DMS79 (cell line): ENCODE data around the gene ADGRB3.
"Not testable (repeated sequence)": the region's sequence is repeated elsewhere in the genome, so short reads cannot be mapped to it uniquely, and the experiment has no call there.

Experiments
- DNase-seq: peaks from one replicate; lab custom pipeline; 2025; lab: John Stamatoyannopoulos, UW

ADGRB3 gene

DNA sequence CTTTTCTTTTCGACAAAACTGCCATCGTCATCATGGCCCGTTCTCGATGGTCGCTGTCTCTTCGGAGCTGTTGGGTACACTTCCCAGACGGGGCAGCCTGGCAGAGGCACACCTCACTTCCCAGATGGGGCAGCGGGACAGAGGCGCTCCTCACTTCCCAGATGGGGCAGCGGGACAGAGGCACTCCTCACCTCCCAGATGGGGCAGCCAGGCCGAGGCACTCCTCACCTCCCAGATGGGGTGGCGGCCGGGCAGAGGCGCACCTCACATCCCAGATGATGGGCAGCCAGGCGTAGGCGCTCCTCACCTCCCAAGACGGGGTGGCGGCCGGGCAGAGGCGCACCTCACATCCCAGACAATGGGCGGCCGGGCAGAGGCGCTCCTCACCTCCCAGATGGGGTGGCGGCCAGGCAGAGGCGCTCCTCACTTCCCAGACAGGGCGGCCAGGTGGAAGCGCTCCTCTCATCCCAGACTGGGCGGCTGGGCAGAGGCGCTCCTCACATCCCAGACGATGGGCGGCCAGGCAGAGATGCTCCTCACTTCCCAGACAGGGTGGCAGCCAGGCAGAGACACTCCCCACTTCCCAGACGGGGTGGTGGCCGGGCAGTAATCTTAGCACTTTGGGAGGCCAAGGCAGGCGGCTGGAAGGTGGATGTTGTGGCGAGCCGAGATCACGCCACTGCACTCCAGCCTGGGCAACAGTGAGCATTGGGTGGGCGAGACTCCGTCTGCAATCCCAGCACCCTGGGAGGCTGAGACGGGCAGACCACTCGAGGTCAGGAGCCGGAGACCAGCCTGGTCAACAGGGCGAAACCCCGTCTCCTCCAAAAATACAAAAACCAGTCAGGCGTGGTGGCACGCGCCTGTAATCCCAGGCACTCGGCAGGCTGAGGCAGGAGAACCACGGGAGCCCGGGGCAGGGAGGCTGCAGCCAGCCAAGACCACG, 486.7 kb downstream of the ADGRB3 start:
- not testable (repeated sequence) for DNase-seq

DNA sequence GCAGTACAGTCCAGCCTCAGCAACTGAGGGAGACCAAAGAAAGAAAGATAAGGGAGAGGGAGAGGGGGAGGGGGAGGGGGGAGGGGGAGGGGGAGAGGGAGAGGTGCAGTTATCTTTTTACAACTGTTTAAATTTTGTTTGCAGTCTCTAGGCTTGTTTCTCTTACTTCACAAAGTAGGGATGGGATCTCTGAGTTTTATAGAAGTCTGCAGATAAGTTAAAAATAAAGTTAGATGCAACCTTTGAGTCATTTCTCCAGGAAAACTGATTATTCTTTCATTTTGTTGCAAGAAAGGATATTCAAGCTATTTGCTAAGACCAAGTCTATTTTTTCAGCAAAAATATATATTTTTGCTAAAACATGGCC, 487.3 kb downstream of the ADGRB3 start:
- no peak for DNase-seq

DNA sequence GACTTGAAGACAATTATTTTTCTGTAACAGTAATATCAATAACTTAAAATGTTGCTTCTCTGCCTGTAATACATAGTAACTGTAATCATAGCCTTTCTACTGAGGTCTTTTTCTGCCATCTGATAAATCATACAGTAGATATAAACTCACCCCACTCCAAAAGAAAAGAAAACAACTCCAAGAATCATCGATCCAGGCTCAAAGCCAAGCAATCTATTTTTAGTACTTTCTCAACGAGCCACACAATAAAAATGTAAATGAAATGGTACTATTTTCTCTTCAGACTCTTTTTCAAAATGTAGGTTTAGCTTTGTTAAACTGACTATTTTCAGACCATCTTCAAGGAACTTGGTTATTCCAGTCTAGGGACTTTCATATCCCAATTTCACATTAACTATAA, 493.3 kb downstream of the ADGRB3 start:
- no peak for DNase-seq

DNA sequence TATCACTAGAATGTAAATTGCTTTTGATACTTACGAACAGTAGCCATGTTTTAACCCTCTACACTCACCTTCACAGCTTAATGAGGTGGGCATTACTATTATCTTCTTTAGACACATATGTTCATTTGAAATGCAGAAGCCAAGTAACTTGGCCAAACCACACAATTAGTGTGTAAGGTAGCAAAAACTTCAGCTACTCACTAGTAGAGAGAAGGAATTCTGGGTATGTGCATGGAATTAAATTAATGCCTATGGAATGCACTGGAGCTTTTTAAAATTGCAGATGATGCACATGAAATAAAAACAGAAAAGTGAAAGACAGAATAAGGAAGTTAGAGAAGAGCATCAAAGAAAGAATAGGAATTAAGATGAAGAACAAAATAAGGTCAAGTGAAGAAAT, 494.0 kb downstream of the ADGRB3 start:
- no peak for DNase-seq

DNA sequence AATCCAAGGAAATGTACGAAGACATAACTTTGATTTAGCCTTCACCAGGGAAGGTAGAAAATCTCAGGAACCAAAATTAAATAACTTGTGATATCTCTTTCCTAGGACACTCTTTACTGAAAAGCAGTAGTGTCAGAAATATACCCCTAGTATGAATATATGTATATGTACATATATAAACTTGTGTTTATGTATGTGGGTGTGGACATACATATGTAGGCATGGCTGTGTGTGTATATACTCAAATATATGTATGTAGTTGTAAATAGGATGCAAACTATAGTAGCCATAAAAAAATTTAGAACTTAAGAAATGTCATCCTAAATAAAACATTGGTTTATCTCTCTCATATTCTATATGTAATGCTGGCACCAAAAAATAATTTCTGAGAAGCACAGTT, 500.8 kb downstream of the ADGRB3 start:
- DNase-seq = no peak

DNA sequence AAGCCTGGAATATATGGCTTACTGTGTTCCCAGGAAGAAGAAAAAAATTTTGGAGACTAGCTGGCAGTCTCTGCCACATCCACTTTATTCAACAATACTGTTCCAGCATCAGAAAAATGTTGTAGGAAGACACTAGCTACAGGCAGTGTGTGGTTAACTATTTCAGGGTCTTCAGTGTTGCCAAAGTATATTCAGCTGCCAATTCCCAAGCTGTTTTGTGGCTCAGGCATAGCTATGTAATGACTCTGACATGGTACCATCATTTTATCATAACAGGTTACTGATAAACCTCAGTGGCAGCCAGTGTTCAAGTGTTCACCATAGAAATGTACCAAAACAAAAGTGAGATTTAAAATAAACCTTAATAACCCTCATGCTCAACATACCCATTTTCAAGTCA, 503.1 kb downstream of the ADGRB3 start:
- DNase-seq = no peak

DNA sequence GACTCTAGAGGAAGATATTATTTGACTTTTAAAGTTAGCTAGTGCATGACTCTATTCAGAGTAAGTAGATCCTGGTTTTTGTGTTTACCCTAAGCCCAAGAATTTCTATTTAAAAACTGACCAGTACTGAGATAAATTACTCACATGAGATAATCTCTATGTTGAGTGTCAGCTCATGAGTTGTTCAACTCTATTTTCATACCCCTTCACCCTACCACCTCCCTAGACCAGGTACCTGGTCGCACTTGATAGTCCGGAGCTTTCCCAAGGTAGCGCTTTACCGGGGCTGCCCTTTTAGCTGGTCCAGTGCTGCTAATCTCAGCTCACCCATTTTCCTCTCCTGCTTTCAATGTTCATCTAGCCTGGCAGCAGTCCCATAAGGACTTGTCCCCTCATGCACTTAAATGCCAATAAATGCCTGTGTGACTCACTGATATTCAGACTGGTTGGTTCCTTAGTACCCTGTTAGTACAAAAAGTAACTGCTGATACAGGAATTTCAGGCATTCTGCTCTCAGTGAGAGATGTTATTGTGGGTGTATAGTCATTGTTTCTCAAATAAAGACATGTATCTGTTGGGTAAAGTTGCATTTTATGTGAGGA, 503.9 kb downstream of the ADGRB3 start:
- no peak for DNase-seq

DNA sequence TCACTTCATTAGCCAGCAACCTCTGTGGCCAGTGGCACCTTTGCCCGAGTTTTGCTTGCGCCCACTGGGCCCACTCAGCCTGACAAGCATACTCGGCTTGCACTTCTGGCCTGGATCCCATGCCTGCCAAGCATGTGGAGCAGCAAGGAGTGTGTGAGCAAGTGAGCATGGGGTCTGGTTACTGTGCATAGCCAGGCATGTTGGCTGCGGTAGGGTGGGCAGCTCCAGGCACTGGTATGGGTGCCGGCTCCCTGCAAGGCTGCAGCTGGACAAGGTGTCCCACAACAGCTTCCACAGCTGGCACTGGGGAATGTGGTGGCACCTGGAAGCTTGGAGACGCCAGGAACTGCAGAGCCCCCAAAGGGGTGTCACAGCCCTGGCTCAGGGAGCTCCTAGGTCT, 510.0 kb downstream of the ADGRB3 start:
- no peak for DNase-seq

DNA sequence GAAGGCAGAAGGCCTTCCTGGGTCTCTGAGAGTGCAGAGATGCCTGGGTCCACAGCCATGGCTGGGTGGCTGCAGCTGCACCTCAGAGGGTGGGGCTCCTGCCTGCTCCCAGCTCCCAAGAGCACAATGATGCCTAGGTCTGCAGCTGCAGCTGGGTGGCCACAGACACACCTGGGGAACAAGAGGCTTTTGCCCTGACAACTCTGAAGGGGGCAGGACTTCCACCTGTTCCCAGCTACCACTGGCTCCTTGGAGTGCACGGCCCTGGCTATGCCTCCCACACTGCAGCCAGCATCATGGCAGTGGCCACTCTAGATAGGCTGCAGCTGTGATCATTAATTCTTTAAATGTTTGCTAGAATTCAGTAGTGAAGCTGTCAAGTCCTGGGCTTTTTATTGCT, 511.3 kb downstream of the ADGRB3 start:
- no peak for DNase-seq

DNA sequence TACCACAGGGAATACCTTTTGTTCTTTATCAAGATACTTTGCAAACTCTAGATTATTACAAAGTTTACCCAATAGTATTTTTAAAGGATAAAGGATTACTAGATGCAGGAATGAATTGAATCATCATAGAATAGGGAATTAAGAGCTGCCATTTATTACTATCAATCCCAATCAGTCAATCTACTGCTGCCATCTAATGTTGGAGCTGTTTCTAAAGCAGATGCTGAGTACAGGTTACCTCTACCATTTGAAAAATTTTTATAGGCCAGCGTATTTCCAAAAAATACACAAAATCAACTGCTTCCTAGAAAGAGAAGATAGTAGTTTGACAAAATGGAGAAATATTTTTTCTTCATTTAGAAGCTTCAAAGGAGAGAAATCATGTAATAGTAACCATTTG, 520.4 kb downstream of the ADGRB3 start:
- no peak for DNase-seq

DNA sequence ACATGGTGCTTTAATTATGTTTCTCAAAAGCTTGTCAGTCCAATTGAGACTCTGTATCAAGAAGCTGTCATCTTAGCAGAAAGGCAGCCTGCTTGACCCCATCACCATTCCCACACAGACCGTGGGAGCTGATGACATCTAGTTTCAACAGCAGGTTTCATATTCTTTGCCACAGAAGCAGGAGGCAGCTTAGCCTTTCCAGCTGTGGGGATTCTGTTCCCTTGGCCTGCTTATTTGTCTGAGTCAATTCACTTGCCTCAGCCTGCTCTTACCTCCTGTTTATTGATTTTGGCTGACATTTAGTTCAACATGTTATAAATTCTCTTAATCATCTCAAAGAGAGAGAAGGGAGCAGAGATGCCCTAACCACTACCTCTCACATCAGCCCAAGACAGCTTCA, 527.7 kb downstream of the ADGRB3 start:
- no peak for DNase-seq

DNA sequence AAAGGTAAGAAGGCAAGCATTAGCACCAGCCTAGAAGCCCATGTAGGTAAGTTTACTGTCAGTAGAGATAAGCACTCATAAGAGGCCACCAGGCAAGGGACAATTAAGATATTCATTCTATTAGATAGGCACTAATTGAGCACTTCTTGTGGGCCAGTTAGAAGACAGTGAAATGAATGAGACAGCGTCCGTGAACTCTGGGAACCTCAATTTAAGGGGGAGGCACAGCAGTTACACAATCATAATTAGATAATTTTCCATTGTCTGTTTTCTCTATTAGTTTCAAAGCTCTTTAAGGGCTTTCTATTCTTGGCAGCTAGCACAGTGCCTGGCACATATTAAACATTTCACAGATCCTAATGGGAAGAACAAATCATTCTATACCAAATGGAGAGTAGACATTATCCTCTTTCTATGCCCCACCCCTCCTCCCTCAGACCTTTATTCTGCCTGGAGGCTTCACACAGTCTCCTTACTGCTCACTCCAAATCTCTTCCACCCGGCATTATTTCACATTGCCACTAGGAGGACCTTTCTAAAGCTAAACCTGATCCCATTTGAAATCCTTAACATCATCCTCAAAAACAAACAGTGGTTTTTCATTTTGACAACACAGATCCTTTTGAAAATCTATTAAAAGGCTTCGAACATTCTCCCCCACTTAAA, 529.6 kb downstream of the ADGRB3 start:
- no peak for DNase-seq

DNA sequence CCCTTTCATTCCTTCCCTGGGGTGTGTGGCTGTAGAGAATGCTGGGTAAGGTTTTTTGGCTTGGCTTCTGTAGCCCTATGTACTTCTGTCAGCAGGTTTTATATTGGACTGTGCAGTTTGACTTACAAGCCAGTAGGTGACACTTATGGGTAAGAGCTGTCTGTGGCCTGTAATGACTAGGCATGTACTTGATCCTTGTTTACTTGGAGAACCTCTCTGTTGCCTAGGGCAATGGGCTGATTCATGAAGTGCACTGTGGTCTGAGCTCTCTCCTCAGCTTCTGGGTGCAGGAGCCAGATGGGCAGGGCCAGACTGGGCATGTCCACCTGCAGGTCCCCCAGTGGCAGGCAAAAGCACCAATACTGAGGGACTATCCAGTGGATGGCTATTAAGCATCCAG, 544.6 kb downstream of the ADGRB3 start:
- no peak for DNase-seq

DNA sequence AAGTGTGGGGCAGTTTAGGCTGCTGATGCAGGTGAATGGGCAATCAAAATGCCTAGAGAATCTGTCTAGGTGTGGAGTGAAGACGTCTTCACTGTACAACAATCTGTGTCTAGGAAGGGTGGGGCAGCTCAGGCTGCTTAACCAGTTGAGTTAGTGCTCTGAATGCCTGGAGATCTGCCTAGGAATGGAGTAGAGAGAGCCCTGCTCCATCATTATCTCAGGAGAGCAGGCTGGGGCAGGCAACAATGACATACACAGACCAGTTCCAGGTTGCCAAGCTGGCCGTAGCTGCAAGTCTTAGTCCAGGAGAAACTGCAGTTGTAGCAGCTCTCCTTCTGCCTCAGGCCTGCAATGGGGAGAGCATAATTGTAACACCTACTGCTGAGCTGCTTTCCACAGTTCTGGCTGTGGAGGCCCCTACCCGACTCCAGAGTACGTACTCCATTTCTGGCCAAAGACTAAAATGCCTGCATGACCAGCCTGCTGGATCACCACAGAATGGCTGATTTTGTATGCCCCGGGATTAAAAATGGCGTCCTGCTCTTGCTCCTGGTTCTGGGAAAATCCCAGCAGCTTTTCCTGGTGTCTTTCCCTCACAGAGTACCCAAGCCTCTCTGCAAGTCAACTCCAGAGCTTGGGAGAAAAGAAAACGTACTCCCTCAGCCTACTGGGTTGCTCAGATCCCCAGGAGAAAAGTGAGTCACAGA, 545.4 kb downstream of the ADGRB3 start:
- DNase-seq = no peak

DNA sequence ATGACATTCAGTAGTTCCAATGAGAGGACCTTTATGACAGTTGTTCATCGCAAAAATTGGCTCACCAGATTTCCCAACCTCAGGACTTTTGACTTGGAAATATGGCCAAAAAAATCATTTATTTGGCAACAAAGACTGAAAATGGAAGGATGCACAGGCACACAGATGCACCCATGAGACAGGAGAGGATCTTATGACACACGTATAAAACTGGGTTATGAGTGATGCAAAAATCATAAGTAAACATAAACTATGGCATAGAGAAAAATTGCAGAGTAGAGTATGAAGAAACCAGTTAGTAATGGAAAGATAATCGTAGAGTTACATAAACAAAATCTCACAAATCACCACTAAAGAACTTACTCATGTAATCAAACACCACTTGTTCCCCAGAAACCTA, 546.9 kb downstream of the ADGRB3 start:
- no peak for DNase-seq

DNA sequence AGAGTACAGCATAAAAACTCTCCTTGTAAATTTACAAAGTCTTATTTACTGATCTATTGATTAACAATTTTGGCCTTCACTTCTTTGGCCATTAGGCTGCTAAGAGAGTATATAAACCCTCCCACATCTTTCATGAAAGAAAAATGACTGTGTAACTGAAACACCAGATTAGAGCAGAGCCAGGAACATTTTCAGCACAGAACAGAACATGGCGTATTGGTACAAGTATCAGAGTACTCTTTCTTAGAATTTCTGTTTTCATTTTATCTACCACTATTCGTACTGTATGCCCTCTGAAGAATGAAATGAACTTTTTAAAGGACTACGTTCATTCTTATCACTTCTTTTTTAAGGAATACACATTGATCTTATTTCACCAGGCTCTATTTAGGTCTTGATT, 550.2 kb downstream of the ADGRB3 start:
- no peak for DNase-seq

DNA sequence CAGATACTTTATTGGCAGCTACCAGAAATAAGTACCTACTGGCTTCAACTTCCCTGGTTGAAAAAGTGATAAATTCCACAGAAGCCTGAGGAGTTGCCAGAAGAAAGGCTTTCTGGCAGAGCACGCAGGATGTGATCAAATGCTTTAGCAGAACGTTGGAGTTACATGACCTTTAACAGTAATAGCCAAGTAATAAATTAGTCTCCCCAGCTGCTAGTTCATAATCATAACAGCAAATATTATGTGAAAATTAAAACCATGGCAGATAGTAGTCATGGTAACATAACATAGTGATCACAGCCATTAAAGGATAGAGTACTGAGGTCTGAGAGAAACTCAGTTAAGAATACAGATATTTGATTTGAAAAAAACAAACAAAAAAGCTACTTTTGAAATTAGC, 567.7 kb downstream of the ADGRB3 start:
- no peak for DNase-seq

DNA sequence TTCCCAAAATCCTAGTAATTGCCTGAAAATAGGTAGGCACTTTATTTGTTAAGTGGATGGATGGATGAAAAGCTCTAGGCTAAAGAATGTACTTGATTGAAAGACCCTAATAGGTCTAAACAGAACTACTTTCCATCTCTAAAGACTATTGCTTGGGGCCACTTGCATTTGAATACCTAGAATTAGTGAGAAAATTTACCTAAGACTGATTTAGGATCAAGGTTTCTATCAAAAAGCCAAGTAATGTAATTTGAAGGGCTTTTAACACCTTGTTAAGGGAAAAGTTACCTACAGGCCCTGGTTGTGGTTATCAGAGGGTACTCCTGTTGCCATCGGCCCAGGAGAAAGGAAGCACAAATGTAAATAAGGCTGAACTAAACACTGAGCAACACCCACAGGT, 581.0 kb downstream of the ADGRB3 start:
- DNase-seq = peak; percentile 46

DNA sequence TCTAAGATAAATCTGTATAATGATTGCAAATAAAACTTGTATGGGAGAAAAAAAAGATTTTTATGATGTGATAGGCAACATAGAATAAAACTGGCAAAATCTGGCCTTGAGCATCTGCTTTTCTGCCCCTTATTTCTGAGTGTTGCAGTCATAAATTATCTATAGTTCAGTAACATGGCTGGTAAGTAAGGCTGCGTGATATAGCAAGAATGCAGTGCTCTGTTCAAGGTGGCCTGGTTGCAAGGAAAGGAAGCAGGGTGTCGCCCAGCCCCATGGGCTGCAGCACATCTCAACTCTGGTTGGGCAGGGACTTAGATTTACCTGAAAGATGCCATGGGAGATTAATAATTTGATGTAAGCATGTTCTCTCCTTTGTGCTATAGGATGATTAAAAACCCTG, 582.3 kb downstream of the ADGRB3 start:
- DNase-seq = no peak

DNA sequence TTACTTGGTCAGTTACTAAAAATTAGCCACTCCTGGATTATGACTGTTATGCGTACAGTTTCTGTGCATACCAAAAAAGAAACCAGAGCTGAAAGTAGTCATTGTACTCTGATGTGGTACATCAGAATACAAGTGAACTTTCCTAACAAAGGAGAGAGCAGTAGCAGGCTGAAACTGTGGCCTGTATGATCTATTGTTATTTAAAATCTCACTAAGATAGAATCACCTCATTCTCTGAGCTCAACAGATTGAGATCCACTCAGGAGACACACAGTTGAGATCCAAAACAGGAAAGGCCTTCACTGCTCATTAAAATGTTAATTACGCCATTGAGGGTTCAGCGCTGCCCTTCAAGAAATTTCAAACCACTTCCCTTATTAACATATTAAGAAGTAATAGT, 585.3 kb downstream of the ADGRB3 start:
- DNase-seq = no peak

DNA sequence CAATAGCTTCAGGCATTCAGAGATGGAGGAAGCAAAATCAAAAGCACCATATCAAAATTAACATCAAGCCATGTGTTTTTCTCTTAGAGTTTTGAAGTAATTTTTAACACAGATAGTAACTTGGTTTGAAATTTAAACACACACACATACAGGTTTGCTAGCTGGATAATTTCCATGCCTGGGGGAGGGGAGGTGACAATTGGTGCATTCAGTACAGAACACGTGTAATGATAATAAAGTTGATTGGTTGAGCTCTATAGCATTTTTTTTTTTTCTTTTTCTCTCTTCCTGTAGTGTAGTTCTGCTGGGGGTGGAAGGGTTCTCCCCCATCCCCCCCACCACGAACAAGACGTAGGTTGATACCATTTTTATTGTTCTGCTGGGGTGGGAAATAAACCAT, 596.9 kb downstream of the ADGRB3 start:
- no peak for DNase-seq

DNA sequence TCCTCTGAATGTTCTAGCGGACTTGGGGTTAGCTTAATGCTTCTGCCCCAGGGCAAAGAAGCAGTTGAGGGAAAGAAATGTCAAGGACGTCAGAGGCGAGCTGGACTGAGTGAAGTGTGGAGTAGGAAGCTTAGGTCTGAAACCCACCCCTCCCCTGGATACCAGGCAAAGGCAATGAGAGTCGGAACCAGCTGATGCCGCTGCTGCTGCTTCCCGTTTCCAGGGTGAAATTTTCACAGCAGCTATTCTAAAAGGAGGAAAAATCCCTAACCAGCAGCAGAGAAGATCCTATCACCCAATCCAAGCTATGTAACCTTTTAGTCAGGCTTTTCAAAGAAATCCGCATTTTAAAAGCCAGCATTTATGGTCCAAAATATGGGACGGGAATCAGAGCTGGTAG, 597.4 kb downstream of the ADGRB3 start:
- no peak for DNase-seq
